Calu3 (cell line): Measurements from ENCODE around the gene AUH. TPM values are rescaled to one million over a fixed set of nuclear protein-coding genes. Genes with fewer than 3 reads are reported as not detected.

Experiments
- BruUV-seq: library from RNA; stranded (reverse); fragments of 400-500 nt; replicated peaks from 2 replicates; lab custom pipeline; 2021; lab: Mats Ljungman, UMichigan
- CTCF ChIA-PET: fragments of 300-600 bp; sonication (Branson Sonifier 250); formaldehyde crosslinking; loops from one replicate; lab custom pipeline; 2022; ENCODE audit warnings: antibody characterized with exemption; lab: Charles Lee
- DNase-seq: peaks from one replicate; pipeline ENCODE4 v3.0.0; 2022
- H3K27ac Mint-ChIP-seq: one replicate; pipeline ENCODE4 v1.8.0; 2022; ENCODE audit warnings: mixed read lengths; ENCODE audit not compliant: unreplicated experiment
- H3K27me3 Mint-ChIP-seq: one replicate; pipeline ENCODE4 v1.8.0; 2022; ENCODE audit warnings: mixed read lengths; ENCODE audit not compliant: unreplicated experiment
- H3K36me3 Mint-ChIP-seq: one replicate; pipeline ENCODE4 v1.8.0; 2022; ENCODE audit warnings: mild to moderate bottlenecking, moderate library complexity, mixed read lengths; ENCODE audit not compliant: insufficient read depth, unreplicated experiment
- H3K4me1 Mint-ChIP-seq: one replicate; pipeline ENCODE4 v1.8.0; 2022; ENCODE audit warnings: mild to moderate bottlenecking, low read depth, mixed read lengths; ENCODE audit not compliant: unreplicated experiment
- H3K4me3 Mint-ChIP-seq: one replicate; pipeline ENCODE4 v1.8.0; 2022; ENCODE audit warnings: mild to moderate bottlenecking, low read depth, moderate library complexity, mixed read lengths; ENCODE audit not compliant: unreplicated experiment
- H3K9me3 Mint-ChIP-seq: one replicate; pipeline ENCODE4 v1.8.0; 2022; ENCODE audit warnings: low read depth, mixed read lengths; ENCODE audit not compliant: unreplicated experiment
- intact Hi-C: fragments of 100-400 bp; cut with micrococcal nuclease; formaldehyde crosslinking; loops from one replicate; pipeline ENCODE4 v1.10.0; 2022; ENCODE audit not compliant: unreplicated experiment
- total RNA-seq: library from RNA; stranded (reverse); gene quantifications from 2 replicates; pipeline ENCODE4 v1.2.3, GENCODE V29; 2022
- TF ChIP-seq, protein P1 (sequence below): fragments of 200-600 bp; IDR thresholded peaks from one replicate; pipeline ENCODE4 v1.8.0; 2022; ENCODE audit warnings: antibody characterized with exemption; ENCODE audit not compliant: unreplicated experiment

The AUH gene
- total RNA-seq, 1 experiment from 2014 or later = 13.4 TPM

DNA sequence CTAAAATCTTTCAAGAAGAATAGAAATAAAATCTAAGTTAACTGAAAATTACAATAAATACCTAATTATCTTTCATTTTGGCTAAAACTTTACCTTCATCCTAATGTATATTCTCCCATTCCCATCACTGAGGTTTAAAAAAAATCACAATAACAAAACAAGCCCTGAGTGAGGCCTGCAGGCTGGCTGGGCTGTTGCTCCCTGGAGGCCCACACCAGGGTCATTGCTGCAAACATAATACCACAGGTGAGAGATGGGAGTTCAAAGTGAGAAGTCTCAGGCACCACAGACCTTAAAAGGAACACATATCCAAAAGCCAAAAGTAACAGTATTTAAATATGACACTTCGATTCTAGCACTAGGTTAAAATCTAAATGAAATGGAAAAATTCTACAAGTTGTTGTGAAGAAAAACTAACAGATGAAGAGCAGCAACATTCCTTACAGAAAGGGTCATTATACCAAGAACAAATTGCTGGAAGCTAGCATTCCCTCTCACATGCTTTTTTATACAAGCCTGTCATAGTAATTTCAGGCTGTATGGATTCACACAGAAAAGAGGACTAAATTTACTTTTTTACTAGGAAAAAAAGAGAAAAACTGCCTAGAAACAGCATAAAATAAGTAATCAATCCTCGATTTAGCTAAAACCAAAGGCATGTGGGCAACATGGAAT, 57.8 kb downstream of the AUH start:
- DNase-seq = no peak
- no peak overlapping the region for H3K4me3 Mint-ChIP-seq
- H3K27ac Mint-ChIP-seq = no peak overlapping the region
- H3K36me3 Mint-ChIP-seq = no peaks in the 10 kb centered on the region
- H3K27me3 Mint-ChIP-seq = no peaks in the 10 kb centered on the region
- H3K4me1 Mint-ChIP-seq = peaks cover 18% of the 10 kb centered on the region
- CTCF ChIA-PET = no interaction called here
- TF ChIP-seq, protein P1, sequence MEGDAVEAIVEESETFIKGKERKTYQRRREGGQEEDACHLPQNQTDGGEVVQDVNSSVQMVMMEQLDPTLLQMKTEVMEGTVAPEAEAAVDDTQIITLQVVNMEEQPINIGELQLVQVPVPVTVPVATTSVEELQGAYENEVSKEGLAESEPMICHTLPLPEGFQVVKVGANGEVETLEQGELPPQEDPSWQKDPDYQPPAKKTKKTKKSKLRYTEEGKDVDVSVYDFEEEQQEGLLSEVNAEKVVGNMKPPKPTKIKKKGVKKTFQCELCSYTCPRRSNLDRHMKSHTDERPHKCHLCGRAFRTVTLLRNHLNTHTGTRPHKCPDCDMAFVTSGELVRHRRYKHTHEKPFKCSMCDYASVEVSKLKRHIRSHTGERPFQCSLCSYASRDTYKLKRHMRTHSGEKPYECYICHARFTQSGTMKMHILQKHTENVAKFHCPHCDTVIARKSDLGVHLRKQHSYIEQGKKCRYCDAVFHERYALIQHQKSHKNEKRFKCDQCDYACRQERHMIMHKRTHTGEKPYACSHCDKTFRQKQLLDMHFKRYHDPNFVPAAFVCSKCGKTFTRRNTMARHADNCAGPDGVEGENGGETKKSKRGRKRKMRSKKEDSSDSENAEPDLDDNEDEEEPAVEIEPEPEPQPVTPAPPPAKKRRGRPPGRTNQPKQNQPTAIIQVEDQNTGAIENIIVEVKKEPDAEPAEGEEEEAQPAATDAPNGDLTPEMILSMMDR = no peak
- intact Hi-C loops = no loop called here
- BruUV-seq = no TSS peak
- no peaks in the 10 kb centered on the region for H3K9me3 Mint-ChIP-seq

DNA sequence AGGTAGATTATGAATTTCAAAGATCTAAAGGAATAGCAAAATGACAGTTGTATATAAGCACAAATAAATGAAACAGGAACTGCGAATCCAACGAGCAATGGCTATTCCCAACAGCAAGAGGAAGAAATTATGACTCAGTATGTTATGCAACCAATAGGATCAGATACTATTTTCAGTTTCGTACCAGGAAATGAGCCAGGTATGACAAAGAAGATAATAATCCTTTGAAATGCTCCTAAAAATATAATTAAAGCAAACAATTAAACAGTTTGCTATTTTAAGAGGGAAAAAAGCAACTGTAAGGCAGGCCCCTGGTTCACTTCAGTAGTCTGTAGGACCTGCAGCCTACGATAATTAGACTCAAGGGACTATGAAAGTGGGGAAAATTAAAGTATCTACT, 58.9 kb downstream of the AUH start:
- DNase-seq = no peak
- Mint-ChIP-seq H3K36me3 (no peaks in the 10 kb centered on the region), H3K4me1 (peaks cover 18% of the 10 kb centered on the region), H3K9me3 (no peaks in the 10 kb centered on the region), H3K27ac (peak overlapping the region; percentile 57), H3K4me3 (no peak overlapping the region), H3K27me3 (no peaks in the 10 kb centered on the region)
- no TSS peak for BruUV-seq
- TF ChIP-seq, protein P1 = no peak
- CTCF ChIA-PET = no interaction called here
- intact Hi-C loops = no loop called here

DNA sequence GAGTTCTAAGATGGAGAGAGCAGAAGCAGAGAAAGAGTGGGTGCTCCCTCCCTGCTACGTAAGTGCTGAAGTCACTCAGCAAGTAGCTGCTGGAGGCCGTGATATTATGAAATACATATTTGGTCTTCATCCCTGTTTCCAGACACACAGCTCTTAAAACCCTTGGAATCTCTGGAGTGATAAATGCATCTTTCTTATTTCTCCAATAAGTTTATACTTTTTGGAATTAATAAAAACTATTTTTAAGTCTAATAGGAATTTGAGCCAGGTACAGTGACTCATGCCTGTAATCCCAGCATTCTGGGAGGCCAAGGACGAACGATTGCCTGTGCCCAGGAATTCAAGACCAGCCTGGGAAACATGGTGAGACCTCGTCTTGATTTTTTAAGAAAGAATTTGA, 60.6 kb downstream of the AUH start:
- Mint-ChIP-seq H3K36me3 (no peaks in the 10 kb centered on the region), H3K4me1 (peaks cover 18% of the 10 kb centered on the region), H3K27me3 (no peaks in the 10 kb centered on the region), H3K9me3 (no peaks in the 10 kb centered on the region), H3K27ac (no peak overlapping the region), H3K4me3 (no peak overlapping the region)
- BruUV-seq = no TSS peak
- intact Hi-C loops = no loop called here
- CTCF ChIA-PET = no interaction called here
- TF ChIP-seq, protein P1 = no peak
- DNase-seq = no peak

DNA sequence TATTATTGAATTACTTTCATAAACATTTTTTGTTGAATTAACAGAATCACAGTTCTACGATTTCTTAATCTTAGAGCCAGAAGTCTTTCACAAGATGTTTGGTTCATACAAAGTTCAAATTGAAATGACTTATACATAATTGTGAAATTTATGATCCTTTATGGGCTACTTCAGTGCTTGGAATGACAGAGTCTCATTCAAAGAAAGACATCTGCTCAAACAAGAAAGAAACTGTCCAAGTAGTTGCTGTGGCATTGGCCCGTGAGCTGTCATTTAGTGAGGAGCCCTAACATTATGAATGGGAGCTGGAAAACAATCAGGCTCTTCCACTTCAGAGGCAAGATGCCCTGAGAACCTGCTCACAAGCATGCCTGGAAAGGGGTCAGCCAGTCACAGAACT, 63.4 kb downstream of the AUH start:
- Mint-ChIP-seq H3K27ac (no peak overlapping the region), H3K9me3 (no peaks in the 10 kb centered on the region), H3K36me3 (no peaks in the 10 kb centered on the region), H3K27me3 (no peaks in the 10 kb centered on the region), H3K4me1 (peaks cover 8% of the 10 kb centered on the region), H3K4me3 (no peak overlapping the region)
- DNase-seq = no peak
- intact Hi-C loops = no loop called here
- BruUV-seq = no TSS peak
- TF ChIP-seq, protein P1 = no peak
- CTCF ChIA-PET = no interaction called here
